ENCODE results near the gene MMP12. TPM values are rescaled to one million over a fixed set of nuclear protein-coding genes. Genes with fewer than 3 reads are reported as not detected.
"Not testable (repeated sequence)": the region's sequence is repeated elsewhere in the genome, so short reads cannot be mapped to it uniquely, and the experiment has no call there.

MMP12 gene
- total RNA-seq, result 10 to 100 TPM in 1 of 2 donors, 1 to 10 TPM in 1; 3.5 to 10.9 TPM
- long read RNA-seq, partial matches to known transcripts, result 0 of 3 reads
- long read RNA-seq, other reads (novel, unspliced or antisense), result 1 of 3 reads

DNA sequence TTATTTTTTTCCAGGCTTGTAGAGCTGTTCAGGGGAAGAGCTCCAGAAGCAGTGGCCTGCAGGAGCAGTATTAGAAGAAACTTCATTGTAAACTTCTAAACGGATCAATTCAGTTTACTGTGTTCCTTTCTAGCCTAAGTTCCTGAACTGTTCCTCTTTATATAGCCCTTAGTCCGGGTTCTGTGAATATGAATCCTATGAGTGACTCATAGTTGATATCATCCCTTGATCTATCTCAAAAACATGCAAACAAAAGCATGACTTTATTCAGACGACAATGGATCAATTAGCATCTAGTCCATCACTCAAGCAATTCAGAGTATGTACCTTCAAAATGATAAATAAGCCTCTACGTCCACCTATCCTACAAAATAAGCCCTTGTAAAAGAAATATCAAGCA, at the start of gene MMP12:
TSS of gene MMP12 (minus strand) at position 131 of the 400 bp plus-strand sequence. CDS start at position 86, 45 bp downstream.
- intact Hi-C loops (cut with DNase I, micrococcal nuclease), result no loop called here
- no peak for ATAC-seq
- no peak for DNase-seq

DNA sequence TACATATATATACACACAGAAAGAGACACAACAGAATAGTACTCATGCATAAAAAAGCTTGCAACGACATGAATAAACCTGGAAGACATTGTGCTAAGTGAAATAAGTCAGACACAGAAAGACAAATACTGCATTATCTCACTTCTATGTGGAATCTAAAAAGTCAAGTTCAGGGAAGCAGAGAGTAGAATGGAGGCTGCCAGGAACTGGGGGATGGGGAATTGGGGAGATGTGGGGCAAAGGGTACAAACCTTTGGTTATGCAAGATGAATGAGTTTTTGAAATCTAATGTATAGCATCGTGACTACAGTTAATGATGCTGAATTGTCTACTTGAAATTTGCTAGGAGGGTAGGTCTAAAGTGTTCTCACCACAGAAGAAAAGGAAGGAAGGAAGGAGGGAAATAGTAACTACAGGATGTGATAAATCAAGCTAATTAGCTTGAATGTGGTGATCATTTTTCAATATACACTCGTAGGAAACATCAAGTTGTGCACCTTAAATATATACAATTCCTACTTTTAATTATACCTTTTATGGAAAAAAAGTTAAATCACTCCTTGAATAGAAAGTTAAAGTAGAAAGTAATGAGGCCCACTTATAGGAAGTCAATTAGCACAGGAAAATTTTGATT, 46.9 kb upstream of the MMP12 start:
- no peak for ATAC-seq

DNA sequence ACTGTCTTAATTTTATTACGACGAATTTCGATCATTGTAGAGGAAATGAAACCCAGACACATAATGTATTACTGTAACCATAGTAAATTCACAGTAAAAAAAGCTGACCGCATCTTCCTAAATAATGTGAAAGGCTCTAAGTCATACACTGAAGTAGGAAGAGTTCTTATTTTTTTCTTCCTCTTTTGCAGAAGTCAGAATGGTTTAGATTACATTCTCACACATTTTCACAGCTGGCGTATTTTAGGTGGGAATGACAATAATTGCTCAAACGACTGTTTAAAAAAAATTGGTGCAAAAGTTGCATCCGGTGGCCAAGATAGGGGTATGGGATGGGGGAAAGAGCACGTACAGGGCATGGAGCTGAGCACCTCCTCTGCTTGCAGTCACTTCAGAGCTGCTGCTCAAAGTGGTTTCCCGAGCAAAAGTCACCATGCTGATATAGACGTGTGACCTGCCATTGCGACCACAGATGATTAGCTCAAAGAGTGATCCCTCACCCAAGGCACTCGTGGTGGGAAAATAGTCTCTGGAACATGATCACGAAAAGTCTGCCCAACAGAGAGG, 45.4 kb upstream of the MMP12 start:
- intact Hi-C loops (cut with DNase I, micrococcal nuclease), result no loop called here
- DNase-seq, result no peak
- no peak for ATAC-seq

More for the DNA sequence above, 46.9 kb upstream of the MMP12 start:
- DNase-seq, result no peak
- intact Hi-C loops (cut with DNase I, micrococcal nuclease), result no loop called here

GRCh38 chr11:102915044-102915375, 40.2 kb upstream of the MMP12 start:
- ATAC-seq, result no peak
- intact Hi-C loops (cut with DNase I, micrococcal nuclease), result no loop called here
- no peak for DNase-seq

GRCh38 chr11:102914238-102915043, 39.7 kb upstream of the MMP12 start:
- peak; percentile 67 for ATAC-seq
- no peak for DNase-seq
- intact Hi-C loops (cut with DNase I, micrococcal nuclease), result no loop called here

DNA sequence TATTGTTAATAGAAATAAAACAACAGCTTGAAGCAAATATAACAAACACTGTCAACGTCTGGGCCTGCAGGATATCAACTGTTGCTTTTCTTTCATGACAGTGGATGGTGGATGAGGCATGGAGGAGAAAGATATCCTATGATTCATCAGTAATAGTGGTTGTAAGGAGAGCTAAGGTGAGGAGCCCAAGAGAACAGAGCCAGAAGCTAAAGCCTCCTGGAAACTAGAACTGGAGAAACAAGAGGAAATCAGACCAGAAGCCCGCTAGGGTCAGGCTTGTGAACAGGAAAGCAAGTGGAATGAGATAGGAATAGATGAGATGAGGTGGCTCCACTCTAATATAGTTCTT, 37.7 kb upstream of the MMP12 start:
- DNase-seq (no peak), ATAC-seq (no peak)
- intact Hi-C loops (cut with DNase I, micrococcal nuclease), result no loop called here

- intact Hi-C loops (cut with DNase I, micrococcal nuclease), result no loop called here
- DNase-seq (no peak), ATAC-seq (no peak)
These were observed 37.1 kb upstream of the MMP12 start for GRCh38 chr11:102911758-102912481.

GRCh38 chr11:102905848-102906247, 31.1 kb upstream of the MMP12 start:
- intact Hi-C loops (cut with DNase I, micrococcal nuclease); ATAC-seq: not testable (repeated sequence)
- peak in 1 of 2 donors; percentile 9 for DNase-seq

- ATAC-seq; DNase-seq; intact Hi-C loops (cut with DNase I, micrococcal nuclease): not testable (repeated sequence)
These were observed 29.1 kb upstream of the MMP12 start for GRCh38 chr11:102903895-102904294.

- DNase-seq (no peak), ATAC-seq (no peak)
- intact Hi-C loops (cut with DNase I, micrococcal nuclease), result no loop called here
These were observed 25.6 kb upstream of the MMP12 start for GRCh38 chr11:102900346-102900745.

DNA sequence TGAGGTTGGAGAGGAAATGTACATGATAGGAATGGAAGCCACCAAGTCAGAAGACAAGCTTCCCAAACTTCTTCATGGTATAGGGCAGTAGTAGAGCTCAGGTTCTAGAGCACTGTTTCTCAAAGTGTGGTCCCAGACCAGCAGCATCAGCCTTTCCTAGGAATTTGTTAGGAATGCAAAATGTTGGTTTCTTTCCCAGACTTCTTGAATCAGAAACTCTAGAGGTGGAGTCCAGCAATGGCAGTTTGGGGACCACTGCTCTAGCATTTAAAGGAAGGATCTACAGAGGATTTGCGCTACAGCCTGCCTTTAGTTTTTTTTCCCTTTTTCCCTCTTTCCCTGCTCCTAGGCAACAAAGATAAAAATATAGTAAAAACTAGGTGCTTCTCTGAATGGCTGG, 17.0 kb upstream of the MMP12 start:
- ATAC-seq, result no peak
- no peak for DNase-seq
- intact Hi-C loops (cut with DNase I, micrococcal nuclease), result loop anchor here in 1 of 2 donors (10.0 kb wide), 1 partner anchor 57 kb away; no protein-coding TSS in a partner anchor

DNA sequence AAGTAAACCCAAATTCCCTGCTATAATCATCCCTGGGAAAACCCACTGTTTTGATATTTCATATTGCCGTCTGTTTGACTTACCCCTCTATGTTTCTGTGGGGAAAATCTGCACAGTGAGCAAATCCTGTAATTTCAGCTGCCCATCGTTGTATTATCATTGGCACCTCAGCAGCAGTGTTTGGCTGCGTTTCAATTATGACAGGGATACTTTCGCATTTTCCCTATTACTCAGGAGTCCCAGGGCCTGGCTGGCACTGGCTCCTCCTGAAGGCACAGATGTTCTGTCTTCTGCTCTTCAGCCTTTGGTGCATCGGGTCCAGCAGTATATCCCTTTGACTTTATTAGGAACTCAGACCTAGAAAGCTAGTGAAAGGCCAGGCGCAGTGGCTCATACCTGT, 12.2 kb upstream of the MMP12 start:
- intact Hi-C loops (cut with DNase I, micrococcal nuclease), result no loop called here
- no peak for DNase-seq
- ATAC-seq, result no peak

- intact Hi-C loops (cut with DNase I, micrococcal nuclease), result no loop called here
- no peak for ATAC-seq
- DNase-seq, result no peak
These were observed 8.4 kb upstream of the MMP12 start for GRCh38 chr11:102883141-102883540.

DNA sequence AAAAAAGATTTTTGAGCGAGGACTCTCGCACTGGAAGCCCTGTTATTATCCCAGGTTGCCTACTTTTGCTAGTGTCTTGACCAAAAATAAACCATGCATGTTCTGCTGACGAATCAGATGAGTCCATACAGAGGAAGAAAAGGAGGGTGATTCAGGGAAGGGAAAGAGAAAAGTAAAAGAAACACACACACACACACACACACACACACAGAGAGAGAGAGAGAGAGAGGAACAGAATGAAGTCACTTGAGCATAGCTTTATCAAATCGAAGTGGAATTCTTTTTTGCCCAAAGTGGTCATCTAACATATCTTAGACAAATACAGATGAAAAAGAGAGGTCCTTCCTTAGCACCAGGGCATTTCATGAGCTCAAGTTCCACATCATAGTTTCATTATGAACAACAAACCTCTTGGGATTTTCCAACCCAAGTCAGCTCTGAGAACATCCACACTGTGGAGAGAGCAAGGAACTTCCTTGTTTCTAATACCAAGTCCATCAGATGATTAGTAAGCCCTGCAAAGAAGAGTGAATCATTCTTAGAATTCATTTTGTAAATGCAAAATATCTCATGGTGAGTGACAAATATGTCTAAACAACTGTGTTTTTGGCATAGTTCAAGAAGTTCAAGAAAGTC, 7.7 kb upstream of the MMP12 start:
- intact Hi-C loops (cut with DNase I, micrococcal nuclease), result no loop called here
- ATAC-seq (no peak), DNase-seq (no peak)

DNA sequence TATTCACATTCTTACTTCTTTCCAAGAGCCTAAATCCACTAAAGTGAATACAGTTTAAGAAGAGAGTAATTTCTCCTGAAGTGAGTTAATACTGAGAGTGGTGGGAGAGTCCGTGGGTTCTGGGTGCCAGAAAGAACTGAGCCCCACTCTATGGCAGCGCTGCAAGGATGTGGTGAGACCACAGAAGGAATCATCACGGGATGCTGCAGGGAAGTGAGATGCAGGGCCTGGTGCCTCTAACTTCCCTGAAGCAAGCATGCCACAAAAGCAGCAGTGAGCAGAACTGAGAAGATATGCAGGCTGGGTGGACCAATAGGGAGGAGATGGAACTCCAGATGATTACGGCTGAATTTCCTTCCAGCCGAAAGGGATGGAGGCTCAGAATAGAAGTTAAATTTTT, 5.0 kb upstream of the MMP12 start:
- no peak for ATAC-seq
- peak; percentile 7 to 26 for DNase-seq
- intact Hi-C loops (cut with DNase I, micrococcal nuclease), result no loop called here

DNA sequence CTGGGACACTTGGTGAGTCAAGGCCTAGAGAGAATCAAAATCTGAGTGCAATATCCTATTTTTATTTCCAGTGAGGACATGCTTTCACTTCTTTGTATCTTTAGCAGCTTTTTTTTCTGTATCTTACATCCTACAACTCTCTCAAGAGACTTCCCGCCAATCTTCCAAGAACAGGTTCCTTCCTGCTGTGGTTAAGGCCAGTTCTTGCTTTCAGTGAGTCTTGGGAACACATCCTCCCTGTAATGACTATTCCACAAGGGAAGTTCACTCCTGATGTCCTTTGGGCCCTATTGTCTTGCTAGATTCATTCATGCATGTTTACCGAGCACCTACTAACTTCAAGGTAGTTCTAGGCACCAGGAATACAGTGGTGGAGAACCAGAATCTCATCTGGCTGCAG, 3.8 kb upstream of the MMP12 start:
- intact Hi-C loops (cut with DNase I, micrococcal nuclease), result no loop called here
- no peak for DNase-seq
- no peak for ATAC-seq

DNA sequence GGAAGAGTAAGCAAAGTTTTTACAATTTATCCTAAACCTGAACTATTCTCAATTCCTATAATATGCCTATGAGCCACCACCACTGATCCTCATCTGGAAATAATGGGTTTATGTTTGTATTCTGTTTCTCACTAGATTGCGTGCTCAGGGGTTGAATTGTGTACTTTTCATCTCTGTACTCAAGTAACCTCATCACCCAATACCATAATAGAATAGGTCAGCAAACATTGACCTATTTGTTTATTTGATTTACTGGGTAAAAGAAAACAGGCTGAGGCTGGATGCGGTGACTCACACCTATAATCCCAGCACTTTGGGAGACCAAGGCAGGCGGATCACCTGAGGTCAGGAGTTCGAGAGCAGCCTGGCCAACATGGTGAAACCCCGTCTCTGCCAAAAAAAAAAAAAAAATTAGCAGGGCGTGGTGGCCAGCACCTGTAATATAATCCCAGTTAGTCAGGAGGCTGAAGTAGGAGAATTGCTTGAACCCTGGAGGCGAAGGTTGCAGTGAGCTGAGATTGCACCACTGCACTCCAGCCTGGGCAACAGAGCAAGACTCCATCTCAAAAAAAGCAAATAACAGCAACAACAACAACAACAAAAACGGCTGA, 5.3 kb downstream of the MMP12 start:
- ATAC-seq; intact Hi-C loops (cut with DNase I, micrococcal nuclease); DNase-seq: not testable (repeated sequence)

DNA sequence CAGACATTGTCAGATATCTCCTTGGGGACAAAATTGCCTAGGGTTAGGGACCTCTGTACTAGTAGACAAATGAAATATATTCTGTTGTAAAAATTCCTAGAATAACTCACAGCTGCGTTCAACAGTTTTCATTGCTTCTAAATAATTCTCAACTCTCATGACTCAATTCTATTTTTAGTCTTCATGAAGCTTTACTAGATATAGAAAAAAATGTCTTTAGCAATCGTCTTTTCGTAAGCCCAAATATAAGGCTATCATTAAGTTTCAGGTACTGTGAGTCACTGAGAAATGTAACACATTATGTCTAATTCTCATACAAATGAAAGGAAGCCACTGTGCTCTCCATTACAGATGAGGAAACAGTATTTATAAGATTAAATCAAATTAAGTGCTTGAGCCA, 6.4 kb downstream of the MMP12 start:
- DNase-seq (no peak), ATAC-seq (no peak)
- intact Hi-C loops (cut with DNase I, micrococcal nuclease), result no loop called here

DNA sequence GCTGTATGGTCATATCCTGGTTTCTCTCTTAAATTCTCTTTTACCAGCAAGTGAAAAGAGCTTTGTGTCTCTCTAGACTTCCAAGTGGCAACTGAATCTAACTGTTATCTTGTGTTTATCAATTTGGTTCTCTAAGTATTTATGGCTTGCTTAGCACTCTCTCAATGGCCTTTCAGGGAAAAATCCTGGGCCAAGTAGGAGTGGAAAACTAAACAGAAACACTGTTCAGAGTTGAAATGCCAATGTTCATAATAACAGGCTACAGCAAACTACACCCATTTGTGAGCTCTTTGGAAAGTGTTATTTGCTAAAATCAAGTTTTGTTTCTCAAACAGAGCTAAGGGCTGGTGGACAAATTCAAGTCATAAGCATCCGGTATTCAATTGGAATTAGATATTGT, 10.1 kb downstream of the MMP12 start:
- DNase-seq, result no peak
- intact Hi-C loops (cut with DNase I, micrococcal nuclease), result no loop called here

More for the DNA sequence above, 10.1 kb downstream of the MMP12 start:
- ATAC-seq, result no peak

Data from left colon (tissue), 2 donors.